ENCODE results near the gene CCDC184.

DNA sequence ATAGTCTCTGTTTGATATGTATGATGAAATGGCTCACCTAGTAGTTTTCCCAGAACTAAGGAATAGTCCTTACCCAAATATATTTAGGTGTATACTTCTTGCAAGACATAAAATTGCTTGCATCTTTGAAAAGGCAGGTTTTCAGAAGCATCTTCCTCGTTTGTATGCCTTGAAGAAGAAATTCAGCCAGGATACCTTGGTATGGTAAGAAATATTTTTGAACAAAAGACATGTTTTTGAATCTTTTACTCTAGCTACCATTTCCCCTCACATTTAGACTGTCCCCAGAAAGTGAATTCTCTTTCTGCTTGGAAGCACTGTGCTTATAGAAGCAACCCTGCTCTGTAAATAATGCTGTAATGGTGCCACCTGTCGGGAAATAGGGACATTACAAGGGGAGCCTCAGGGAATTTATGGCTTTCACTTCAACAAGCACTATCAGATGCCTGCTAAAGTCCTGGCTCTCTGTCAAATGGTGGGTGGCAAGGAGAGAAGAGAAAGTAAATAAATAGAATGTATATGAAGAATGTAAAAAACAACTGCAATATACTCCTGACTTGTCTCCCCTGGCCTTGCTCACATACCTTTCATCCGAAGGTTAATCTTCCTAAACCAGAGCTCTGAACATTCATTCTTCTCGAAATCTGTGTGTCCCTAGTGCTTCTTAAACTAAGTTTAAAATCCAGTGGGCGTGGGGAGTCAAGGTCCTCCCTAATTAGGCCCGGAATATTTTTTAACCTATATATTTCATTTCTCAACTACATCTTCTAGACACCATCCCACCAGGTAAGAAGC is 6.1 kb downstream of the CCDC184 start:
- no peak for TF ChIP-seq EZH2 (IDR thresholded peaks at IDR 0.05; ENCODE audit: borderline replicate concordance, insufficient read depth, low read depth, low read length, poor library complexity, severe bottlenecking)
- TF ChIP-seq, protein P1, sequence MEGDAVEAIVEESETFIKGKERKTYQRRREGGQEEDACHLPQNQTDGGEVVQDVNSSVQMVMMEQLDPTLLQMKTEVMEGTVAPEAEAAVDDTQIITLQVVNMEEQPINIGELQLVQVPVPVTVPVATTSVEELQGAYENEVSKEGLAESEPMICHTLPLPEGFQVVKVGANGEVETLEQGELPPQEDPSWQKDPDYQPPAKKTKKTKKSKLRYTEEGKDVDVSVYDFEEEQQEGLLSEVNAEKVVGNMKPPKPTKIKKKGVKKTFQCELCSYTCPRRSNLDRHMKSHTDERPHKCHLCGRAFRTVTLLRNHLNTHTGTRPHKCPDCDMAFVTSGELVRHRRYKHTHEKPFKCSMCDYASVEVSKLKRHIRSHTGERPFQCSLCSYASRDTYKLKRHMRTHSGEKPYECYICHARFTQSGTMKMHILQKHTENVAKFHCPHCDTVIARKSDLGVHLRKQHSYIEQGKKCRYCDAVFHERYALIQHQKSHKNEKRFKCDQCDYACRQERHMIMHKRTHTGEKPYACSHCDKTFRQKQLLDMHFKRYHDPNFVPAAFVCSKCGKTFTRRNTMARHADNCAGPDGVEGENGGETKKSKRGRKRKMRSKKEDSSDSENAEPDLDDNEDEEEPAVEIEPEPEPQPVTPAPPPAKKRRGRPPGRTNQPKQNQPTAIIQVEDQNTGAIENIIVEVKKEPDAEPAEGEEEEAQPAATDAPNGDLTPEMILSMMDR (IDR thresholded peaks at IDR 0.05): peak; percentile 93
